Liver (tissue), 3 donors: ENCODE data around the gene QPCTL.

Source experiments
- FOXA1 ChIP-seq: IDR thresholded peaks from 2 replicates; pipeline ENCODE4 v1.6.1; 2016; ENCODE audit warnings: antibody characterized with exemption
- JUND ChIP-seq, 2 donors: IDR thresholded peaks; 2 replicates each; pipeline ENCODE4 v1.6.1; 2016; ENCODE audit warnings: antibody characterized with exemption in 2 of 2
- REST ChIP-seq: IDR thresholded peaks from 2 replicates; pipeline ENCODE4 v1.6.1; 2016; ENCODE audit warnings: antibody characterized with exemption, mild to moderate bottlenecking
- TF ChIP-seq, protein P1 (sequence below): fragments of 150-350 bp; IDR thresholded peaks from 2 replicates; pipeline ENCODE4 v1.5.1; 2017; ENCODE audit warnings: improper control_type of control experiment, low read depth, low read length; ENCODE audit not compliant: missing input control
- TF ChIP-seq, protein P2 (sequence below): IDR thresholded peaks from 2 replicates; pipeline ENCODE4 v1.6.1; 2016; ENCODE audit warnings: antibody characterized with exemption
- TF ChIP-seq, protein P3 (sequence below): IDR thresholded peaks from 2 replicates; pipeline ENCODE4 v1.6.1; 2016; ENCODE audit warnings: antibody characterized with exemption
- donor health status: healthy.
- donor health status: healthy.

DNA sequence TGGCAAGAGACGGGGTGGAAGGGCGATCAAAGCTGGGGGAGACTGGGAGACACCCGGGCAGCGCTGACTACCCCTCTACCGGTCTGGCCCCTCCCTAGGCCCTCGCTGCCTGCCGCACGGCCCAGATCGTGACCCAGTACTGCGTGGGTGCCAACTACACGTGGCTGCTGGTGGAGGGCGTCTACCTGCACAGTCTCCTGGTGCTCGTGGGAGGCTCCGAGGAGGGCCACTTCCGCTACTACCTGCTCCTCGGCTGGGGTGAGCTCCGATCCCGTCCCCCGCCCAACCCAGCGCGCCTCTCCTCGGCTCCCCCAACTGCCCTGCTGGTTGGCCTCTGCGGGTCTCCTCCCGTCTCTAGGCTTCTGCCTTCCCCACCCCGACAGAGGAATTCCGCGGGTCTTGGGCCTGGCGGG is 15.6 kb upstream of the QPCTL start:
- TF ChIP-seq, protein P1, sequence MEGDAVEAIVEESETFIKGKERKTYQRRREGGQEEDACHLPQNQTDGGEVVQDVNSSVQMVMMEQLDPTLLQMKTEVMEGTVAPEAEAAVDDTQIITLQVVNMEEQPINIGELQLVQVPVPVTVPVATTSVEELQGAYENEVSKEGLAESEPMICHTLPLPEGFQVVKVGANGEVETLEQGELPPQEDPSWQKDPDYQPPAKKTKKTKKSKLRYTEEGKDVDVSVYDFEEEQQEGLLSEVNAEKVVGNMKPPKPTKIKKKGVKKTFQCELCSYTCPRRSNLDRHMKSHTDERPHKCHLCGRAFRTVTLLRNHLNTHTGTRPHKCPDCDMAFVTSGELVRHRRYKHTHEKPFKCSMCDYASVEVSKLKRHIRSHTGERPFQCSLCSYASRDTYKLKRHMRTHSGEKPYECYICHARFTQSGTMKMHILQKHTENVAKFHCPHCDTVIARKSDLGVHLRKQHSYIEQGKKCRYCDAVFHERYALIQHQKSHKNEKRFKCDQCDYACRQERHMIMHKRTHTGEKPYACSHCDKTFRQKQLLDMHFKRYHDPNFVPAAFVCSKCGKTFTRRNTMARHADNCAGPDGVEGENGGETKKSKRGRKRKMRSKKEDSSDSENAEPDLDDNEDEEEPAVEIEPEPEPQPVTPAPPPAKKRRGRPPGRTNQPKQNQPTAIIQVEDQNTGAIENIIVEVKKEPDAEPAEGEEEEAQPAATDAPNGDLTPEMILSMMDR = no peak
- TF ChIP-seq REST (no peak), JUND (IDR thresholded peaks at IDR 0.05) (no peak), FOXA1 (no peak)
- TF ChIP-seq, protein P2, sequence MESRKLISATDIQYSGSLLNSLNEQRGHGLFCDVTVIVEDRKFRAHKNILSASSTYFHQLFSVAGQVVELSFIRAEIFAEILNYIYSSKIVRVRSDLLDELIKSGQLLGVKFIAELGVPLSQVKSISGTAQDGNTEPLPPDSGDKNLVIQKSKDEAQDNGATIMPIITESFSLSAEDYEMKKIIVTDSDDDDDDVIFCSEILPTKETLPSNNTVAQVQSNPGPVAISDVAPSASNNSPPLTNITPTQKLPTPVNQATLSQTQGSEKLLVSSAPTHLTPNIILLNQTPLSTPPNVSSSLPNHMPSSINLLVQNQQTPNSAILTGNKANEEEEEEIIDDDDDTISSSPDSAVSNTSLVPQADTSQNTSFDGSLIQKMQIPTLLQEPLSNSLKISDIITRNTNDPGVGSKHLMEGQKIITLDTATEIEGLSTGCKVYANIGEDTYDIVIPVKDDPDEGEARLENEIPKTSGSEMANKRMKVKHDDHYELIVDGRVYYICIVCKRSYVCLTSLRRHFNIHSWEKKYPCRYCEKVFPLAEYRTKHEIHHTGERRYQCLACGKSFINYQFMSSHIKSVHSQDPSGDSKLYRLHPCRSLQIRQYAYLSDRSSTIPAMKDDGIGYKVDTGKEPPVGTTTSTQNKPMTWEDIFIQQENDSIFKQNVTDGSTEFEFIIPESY = no peak
- TF ChIP-seq, protein P3, sequence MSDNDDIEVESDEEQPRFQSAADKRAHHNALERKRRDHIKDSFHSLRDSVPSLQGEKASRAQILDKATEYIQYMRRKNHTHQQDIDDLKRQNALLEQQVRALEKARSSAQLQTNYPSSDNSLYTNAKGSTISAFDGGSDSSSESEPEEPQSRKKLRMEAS = no peak
